GM13976 (cell line): ENCODE data around the gene SERP2.

Experiments used
- DNase-seq: peaks from one replicate; pipeline ENCODE4 v3.0.0; 2012; ENCODE audit warnings: low spot score
- in situ Hi-C: fragments of 300-500 bp; cut with MboI; formaldehyde crosslinking; loops from one replicate; pipeline ENCODE4 v1.12.0; 2022; ENCODE audit warnings: low sequenced_read_pairs, mixed read lengths, inconsistent platforms; ENCODE audit not compliant: unreplicated experiment
- TF ChIP-seq, protein P1 (sequence below): IDR thresholded peaks from 2 replicates; pipeline ENCODE4 v1.5.1; 2012; ENCODE audit warnings: borderline replicate concordance, mild to moderate bottlenecking; ENCODE audit not compliant: insufficient read depth; ENCODE audit errors: extremely low read depth, missing control alignments, control extremely low read depth

The SERP2 gene

GRCh38 chr13:44363631-44364344, 9.8 kb upstream of the SERP2 start:
- in situ Hi-C loops: no loop called here
- no peak for DNase-seq
- TF ChIP-seq, protein P1, sequence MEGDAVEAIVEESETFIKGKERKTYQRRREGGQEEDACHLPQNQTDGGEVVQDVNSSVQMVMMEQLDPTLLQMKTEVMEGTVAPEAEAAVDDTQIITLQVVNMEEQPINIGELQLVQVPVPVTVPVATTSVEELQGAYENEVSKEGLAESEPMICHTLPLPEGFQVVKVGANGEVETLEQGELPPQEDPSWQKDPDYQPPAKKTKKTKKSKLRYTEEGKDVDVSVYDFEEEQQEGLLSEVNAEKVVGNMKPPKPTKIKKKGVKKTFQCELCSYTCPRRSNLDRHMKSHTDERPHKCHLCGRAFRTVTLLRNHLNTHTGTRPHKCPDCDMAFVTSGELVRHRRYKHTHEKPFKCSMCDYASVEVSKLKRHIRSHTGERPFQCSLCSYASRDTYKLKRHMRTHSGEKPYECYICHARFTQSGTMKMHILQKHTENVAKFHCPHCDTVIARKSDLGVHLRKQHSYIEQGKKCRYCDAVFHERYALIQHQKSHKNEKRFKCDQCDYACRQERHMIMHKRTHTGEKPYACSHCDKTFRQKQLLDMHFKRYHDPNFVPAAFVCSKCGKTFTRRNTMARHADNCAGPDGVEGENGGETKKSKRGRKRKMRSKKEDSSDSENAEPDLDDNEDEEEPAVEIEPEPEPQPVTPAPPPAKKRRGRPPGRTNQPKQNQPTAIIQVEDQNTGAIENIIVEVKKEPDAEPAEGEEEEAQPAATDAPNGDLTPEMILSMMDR: no peak

GRCh38 chr13:44364345-44365000, 9.2 kb upstream of the SERP2 start:
- DNase-seq: no peak
- in situ Hi-C loops: no loop called here
- TF ChIP-seq, protein P1: no peak

- TF ChIP-seq, protein P1: no peak
- DNase-seq: no peak
- in situ Hi-C loops: no loop called here
These were observed 8.6 kb upstream of the SERP2 start for GRCh38 chr13:44365008-44365407.

DNA sequence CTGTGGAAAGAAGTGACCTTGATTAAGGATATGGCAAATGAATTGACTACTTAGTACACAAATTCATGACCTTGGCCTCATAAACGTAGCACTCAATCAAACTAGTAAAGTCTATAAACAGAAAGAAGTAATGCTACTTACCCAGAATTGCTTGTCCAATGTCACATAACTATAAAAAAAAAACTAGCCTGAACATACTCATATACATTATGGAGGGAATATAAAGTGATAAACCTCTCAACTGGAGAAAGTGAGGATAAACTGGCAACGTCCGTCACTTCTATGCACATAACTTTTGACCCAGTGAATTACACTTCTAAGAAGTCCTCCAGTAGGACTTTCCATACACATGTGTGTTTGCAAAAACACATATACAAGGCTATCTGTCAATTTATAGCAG, 7.7 kb upstream of the SERP2 start:
- TF ChIP-seq, protein P1: no peak
- in situ Hi-C loops: no loop called here
- no peak for DNase-seq

- DNase-seq: no peak
- TF ChIP-seq, protein P1: no peak
- in situ Hi-C loops: no loop called here
These were observed 5.5 kb upstream of the SERP2 start for GRCh38 chr13:44368062-44368591.

DNA sequence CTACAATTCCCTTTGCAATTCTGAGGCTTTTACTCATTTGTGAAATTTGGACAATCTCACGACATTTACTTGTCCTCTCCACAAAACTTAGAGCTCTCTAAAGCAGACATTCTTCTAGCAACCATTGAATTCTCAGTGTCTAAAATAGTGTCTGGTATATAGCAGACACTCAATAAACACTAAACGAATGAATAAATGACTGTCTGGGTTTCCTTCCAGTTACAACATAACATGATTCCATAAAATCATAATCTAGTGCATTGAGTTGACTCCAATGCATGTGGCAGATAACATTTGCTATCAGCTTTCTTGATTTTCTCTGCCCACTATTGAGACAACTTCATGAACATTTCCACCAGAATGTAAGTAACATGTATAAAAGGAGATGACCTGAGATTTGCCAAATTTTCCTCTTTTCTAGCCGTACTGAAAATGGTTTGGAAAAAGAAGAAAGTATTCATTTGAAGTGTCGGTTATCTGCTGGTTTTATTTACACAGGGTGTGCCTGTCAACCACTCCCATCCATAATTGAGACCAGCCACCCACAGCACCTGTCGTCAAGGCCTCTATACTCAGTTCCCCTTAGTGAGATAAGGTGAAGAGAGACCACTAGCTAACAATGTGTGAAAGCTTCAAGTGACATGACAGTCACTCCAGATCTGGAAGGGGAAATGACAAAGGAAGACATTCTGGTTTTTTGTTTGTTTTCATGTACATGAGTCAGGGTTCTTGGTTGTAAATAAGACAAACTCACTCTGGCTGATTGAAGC, 4.8 kb upstream of the SERP2 start:
- in situ Hi-C loops: no loop called here
- no peak for DNase-seq
- TF ChIP-seq, protein P1: no peak
